HFF-Myc (cell line): ENCODE data around the gene YWHAQ.

ENCODE experiments used
- DNase-seq: peaks from one replicate; pipeline ENCODE4 v3.0.0-alpha.2; 2011; ENCODE audit warnings: low read depth; ENCODE audit errors: extremely low read depth
- H3K4me3 ChIP-seq: replicated peaks from 2 replicates; pipeline ENCODE4 v1.5.1; 2011; ENCODE audit warnings: low read depth, mild to moderate bottlenecking, control low read depth, low read length
- CTCF ChIP-seq: IDR thresholded peaks from 2 replicates; pipeline ENCODE4 v1.5.1; 2012; ENCODE audit warnings: mild to moderate bottlenecking, low read depth, low read length, control low read depth; ENCODE audit errors: missing control alignments

Gene YWHAQ

DNA sequence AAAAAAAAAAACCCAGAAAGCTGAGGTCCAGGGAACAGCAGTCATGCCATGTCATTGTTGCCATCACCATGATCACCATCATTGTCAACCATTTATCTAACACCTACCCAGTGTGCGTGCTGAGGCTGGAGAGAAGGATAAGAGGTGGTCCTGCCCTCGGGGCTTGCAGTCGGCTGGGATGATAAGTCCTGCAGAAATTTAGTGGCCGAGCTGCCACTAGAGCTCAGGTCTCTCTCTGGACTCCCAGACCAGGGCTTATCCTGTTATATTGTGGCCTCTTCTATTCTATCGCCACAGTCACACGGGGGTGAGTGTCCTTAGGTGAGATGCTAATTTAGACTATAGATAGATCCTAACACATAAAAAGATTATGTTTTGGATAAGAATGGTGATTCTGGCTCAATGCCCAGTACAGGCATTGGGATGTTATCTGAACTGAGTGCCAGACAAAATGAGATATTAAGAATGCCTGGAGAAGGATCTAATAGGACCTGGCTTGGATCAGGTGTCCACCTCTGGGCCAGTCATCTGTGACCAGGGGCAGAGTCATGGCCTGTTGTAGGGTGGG lies 43.2 kb upstream of the YWHAQ start:
- no peak overlapping the region for H3K4me3 ChIP-seq
- TF ChIP-seq CTCF: no peak

DNA sequence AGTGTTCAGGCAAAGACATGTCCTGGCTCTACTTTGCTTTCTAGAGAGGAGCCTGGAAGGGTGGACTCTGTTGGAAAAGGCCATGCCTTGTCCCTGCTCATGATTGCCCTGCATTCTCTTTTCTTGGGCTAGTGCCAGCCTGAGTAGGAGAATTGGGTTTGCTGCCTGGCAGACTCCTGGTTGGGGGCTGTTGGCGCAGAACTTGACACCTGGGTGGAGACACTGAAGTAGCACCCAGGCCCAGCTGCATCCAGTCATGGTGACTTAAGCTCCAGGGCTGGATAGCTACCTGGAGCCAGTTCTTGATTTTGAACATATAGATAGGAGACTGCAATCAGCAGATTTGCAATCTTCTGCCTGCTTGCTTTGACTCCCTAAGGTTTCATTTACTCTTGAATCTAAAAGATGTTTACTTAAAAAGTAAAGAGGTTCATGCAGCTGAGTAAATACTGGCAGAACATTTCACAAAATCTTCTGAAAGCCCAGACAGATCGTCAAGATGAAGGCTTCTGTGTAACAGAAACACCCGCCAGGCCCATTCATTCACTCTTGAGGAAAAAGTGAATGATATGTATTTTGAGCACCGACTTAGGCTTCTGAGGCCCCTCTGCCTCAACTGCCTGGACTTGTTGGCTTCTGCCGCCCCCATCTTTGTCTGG lies 38.0 kb upstream of the YWHAQ start:
- DNase-seq: no peak
- TF ChIP-seq CTCF: no peak
- H3K4me3 ChIP-seq: no peak overlapping the region

More for the DNA sequence above, 43.2 kb upstream of the YWHAQ start:
- no peak for DNase-seq

DNA sequence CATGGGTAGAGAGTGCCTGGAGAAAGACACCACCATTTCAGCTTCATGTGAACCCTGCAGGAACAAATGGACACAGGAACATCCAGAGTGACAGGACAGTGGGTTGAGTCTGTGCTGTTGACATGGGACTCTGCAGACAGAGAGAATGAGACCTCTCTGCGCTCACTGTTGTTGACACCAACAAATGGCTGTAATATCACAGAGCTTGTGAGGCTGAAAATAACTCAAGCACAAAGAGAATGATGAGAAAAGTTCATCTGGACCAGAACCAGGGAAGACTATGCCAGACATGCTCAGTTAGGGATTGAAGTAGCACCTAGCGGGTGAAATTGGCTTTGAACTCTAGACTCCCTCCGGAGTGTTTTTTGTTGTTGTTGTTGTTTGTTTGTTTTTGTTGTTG lies 37.0 kb upstream of the YWHAQ start:
- no peak for TF ChIP-seq CTCF
- H3K4me3 ChIP-seq: no peak overlapping the region
- no peak for DNase-seq

GRCh38 chr2:9666306-9666705 lies 35.5 kb upstream of the YWHAQ start:
- no peak for DNase-seq
- no peak overlapping the region for H3K4me3 ChIP-seq
- TF ChIP-seq CTCF: no peak

GRCh38 chr2:9665898-9666297 lies 35.1 kb upstream of the YWHAQ start:
- DNase-seq: no peak
- TF ChIP-seq CTCF: no peak
- H3K4me3 ChIP-seq: no peak overlapping the region

GRCh38 chr2:9664365-9664764 lies 33.6 kb upstream of the YWHAQ start:
- H3K4me3 ChIP-seq: no peak overlapping the region
- no peak for TF ChIP-seq CTCF
- no peak for DNase-seq
